HepG2 (cell line): ENCODE data around the gene PXMP4. TPM values are rescaled to one million over a fixed set of nuclear protein-coding genes. Genes with fewer than 3 reads are reported as not detected.

Source experiments
- ADNP ChIP-seq: sonication (generic); formaldehyde crosslinking; IDR thresholded peaks from 2 replicates; pipeline ENCODE4 v1.4.0; 2020; ENCODE audit warnings: missing genetic modification reagents
- AHR ChIP-seq: IDR thresholded peaks from 2 replicates; pipeline ENCODE4 v1.6.1; 2018; ENCODE audit warnings: missing genetic modification reagents, missing compliant biosample characterization
- BORCS8-MEF2B ChIP-seq: sonication (generic); formaldehyde crosslinking; IDR thresholded peaks from 2 replicates; pipeline ENCODE4 v1.8.0; 2022; ENCODE audit warnings: mild to moderate bottlenecking, missing genetic modification reagents
- FLYWCH1 ChIP-seq: sonication (generic); formaldehyde crosslinking; IDR thresholded peaks from 2 replicates; pipeline ENCODE4 v1.8.1; 2023; ENCODE audit warnings: mild to moderate bottlenecking, missing genetic modification reagents
- FOSL1 ChIP-seq: sonication (generic); formaldehyde crosslinking; IDR thresholded peaks from 2 replicates; pipeline ENCODE4 v1.9.0; 2021; ENCODE audit warnings: missing genetic modification reagents, borderline replicate concordance
- GRHL1 ChIP-seq: sonication (generic); formaldehyde crosslinking; conservative IDR thresholded peaks from 2 replicates; pipeline ENCODE4 v1.8.0; 2022; ENCODE audit warnings: missing genetic modification reagents
- GTF3A ChIP-seq: sonication (generic); formaldehyde crosslinking; conservative IDR thresholded peaks from 2 replicates; pipeline ENCODE4 v1.4.0; 2020; ENCODE audit warnings: mild to moderate bottlenecking, missing genetic modification reagents
- HOXA3 ChIP-seq: sonication (generic); formaldehyde crosslinking; IDR thresholded peaks from 2 replicates; pipeline ENCODE4 v1.5.0; 2020; ENCODE audit warnings: missing genetic modification reagents
- MAFF ChIP-seq: IDR thresholded peaks from 2 replicates; pipeline ENCODE4 v1.6.1; 2011; ENCODE audit warnings: low read depth, low read length, improper control_type of control experiment
- MATR3 ChIP-seq: sonication (generic); formaldehyde crosslinking; IDR thresholded peaks from 2 replicates; pipeline ENCODE4 v1.4.0; 2020; ENCODE audit warnings: missing genetic modification reagents
- SYNCRIP ChIP-seq: fragments of 200-400 bp; formaldehyde crosslinking; IDR thresholded peaks from 2 replicates; pipeline ENCODE4 v1.6.1; 2018; ENCODE audit warnings: mild to moderate bottlenecking, low read depth, low read length; ENCODE audit not compliant: insufficient read depth
- YEATS2 ChIP-seq: sonication (generic); formaldehyde crosslinking; IDR thresholded peaks from 2 replicates; pipeline ENCODE4 v1.4.0; 2020; ENCODE audit warnings: missing genetic modification reagents, borderline replicate concordance
- ZFP36L1 ChIP-seq: sonication (generic); formaldehyde crosslinking; IDR thresholded peaks from 2 replicates; pipeline ENCODE4 v1.8.0; 2022; ENCODE audit warnings: mild to moderate bottlenecking, missing genetic modification reagents, moderate library complexity
- ZNF17 ChIP-seq: sonication (generic); formaldehyde crosslinking; IDR thresholded peaks from 2 replicates; pipeline ENCODE4 v1.5.0; 2020; ENCODE audit warnings: mild to moderate bottlenecking, missing genetic modification reagents
- ZNF264 ChIP-seq: sonication (generic); formaldehyde crosslinking; IDR thresholded peaks from 2 replicates; pipeline ENCODE4 v1.4.0; 2020; ENCODE audit warnings: missing genetic modification reagents
- ZNF3 ChIP-seq: IDR thresholded peaks from 2 replicates; pipeline ENCODE4 v1.7.0; 2017; ENCODE audit warnings: inconsistent platforms
- ZNF44 ChIP-seq: sonication (generic); formaldehyde crosslinking; IDR thresholded peaks from 2 replicates; pipeline ENCODE4 v1.5.1; 2020; ENCODE audit warnings: mild to moderate bottlenecking, missing genetic modification reagents
- ZNF616 ChIP-seq: sonication (generic); formaldehyde crosslinking; IDR thresholded peaks from 2 replicates; pipeline ENCODE4 v1.5.0; 2020; ENCODE audit warnings: low read depth, mild to moderate bottlenecking, missing genetic modification reagents
- ZNF749 ChIP-seq: sonication (generic); formaldehyde crosslinking; IDR thresholded peaks from 2 replicates; pipeline ENCODE4 v1.8.0; 2022; ENCODE audit warnings: mild to moderate bottlenecking, missing genetic modification reagents, moderate library complexity, borderline replicate concordance
- ZNF777 ChIP-seq: sonication (generic); formaldehyde crosslinking; IDR thresholded peaks from 2 replicates; pipeline ENCODE4 v1.4.0; 2020; ENCODE audit warnings: missing genetic modification reagents
- ZSCAN5A ChIP-seq: sonication (generic); formaldehyde crosslinking; IDR thresholded peaks from 2 replicates; pipeline ENCODE4 v1.8.0; 2022; ENCODE audit warnings: mild to moderate bottlenecking, missing genetic modification reagents, borderline replicate concordance
- polyA plus RNA-seq, 8 experiments: library from polyadenylated mRNA; depleted of rRNA in 3 of 8; stranded (reverse) in 7 of 8; unstranded in 1 of 8; fragments of >200 nt; fragmentation: Illumina TruSeq in 4 of 8; extraction: Trizol in 4 of 8; gene quantifications; 2 replicates each; pipeline versions ENCODE4 v1.2.1 to v1.2.3, GENCODE V29; 2011 to 2016; ENCODE audit warnings: low read depth in 4 of 8, missing spikeins in 1 of 8, mixed read lengths in 1 of 8; ENCODE audit not compliant: insufficient read depth in 1 of 8
- total RNA-seq, 5 experiments: library from RNA; depleted of rRNA; stranded (reverse); fragments of >200 nt; fragmentation: Illumina TruSeq; extraction: Trizol; gene quantifications; 2 replicates each; pipeline ENCODE4 v1.2.3, GENCODE V29; 2016; ENCODE audit warnings: low read depth in 1 of 5
- TF ChIP-seq, protein P1 (sequence below): sonication (generic); formaldehyde crosslinking; IDR thresholded peaks from 2 replicates; pipeline ENCODE4 v1.4.0; 2020; ENCODE audit warnings: missing genetic modification reagents

Gene PXMP4
- total and polyA plus RNA-seq, 2 of the 13 experiments (the other 11 are each of a cell fraction or from before 2014, with no cell fraction given) = not detected

DNA sequence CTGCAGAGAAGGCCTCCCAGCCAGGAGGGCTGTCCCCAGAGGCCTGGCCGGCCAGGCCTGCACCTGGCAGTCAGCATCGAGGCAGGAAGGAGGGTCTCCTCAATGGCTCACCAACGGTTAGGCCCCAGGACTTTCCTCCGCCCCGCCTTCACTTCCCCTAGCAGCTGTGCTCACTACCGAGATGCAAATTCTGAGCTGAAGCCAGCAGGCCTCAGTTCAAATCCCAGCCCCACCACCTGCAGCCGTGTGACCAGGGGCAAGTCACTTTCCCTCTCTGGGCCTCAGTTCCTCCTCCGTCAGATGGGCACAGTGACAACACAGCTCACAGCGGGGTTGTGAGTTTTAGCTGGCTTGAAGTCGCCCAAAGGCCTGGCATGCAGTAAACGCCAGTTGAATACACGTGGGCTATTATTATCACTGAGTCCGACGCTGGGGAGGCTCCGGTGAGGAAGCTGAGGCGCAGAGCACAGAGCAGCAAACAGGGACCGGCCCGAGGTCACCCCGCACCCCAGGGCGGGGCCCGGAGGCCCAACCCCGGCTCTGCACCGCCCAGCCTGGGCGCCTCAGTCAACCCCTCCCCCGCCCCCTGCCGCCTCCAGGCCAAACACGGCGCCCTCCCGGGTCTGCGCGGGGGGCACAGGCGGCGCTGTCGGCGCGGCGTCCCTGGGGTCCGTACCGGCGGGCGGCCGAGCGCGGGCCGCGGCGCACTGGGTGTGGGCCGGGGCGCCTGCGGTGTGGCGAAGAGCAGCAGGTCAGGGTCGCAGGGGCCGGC lies 34.6 kb downstream of the PXMP4 start (continued):
- TF ChIP-seq HOXA3 (peak; percentile 61), ADNP (0 out of 2 replicates have a peak, but pooled peaks have one; percentile 77), ZNF44 (0 out of 2 replicates have a peak, but pooled peaks have one; percentile 58), ZNF749 (CRISPR knock-in tag) (0 out of 2 replicates have a peak, but pooled peaks have one; percentile 33), FLYWCH1 (CRISPR knock-in tag) (no peak), AHR (CRISPR knock-in tag) (peak; percentile 57; the same call in 1 of the 2 replicates), FOSL1 (CRISPR knock-in tag) (no peak), GTF3A (CRISPR knock-in tag) (no peak), SYNCRIP (no peak), YEATS2 (CRISPR knock-in tag) (no peak), MATR3 (CRISPR knock-in tag) (no peak), ZSCAN5A (CRISPR knock-in tag) (no peak), BORCS8-MEF2B (CRISPR knock-in tag) (no peak; the same call in none of the 2 replicates), ZNF3 (CRISPR knock-in tag) (no peak), ZNF17 (CRISPR knock-in tag) (no peak), GRHL1 (CRISPR knock-in tag) (no peak), ZFP36L1 (CRISPR knock-in tag) (no peak), ZNF777 (CRISPR knock-in tag) (no peak), ZNF616 (no peak), ZNF264 (CRISPR knock-in tag) (no peak), MAFF (no peak)
- TF ChIP-seq, protein P1, sequence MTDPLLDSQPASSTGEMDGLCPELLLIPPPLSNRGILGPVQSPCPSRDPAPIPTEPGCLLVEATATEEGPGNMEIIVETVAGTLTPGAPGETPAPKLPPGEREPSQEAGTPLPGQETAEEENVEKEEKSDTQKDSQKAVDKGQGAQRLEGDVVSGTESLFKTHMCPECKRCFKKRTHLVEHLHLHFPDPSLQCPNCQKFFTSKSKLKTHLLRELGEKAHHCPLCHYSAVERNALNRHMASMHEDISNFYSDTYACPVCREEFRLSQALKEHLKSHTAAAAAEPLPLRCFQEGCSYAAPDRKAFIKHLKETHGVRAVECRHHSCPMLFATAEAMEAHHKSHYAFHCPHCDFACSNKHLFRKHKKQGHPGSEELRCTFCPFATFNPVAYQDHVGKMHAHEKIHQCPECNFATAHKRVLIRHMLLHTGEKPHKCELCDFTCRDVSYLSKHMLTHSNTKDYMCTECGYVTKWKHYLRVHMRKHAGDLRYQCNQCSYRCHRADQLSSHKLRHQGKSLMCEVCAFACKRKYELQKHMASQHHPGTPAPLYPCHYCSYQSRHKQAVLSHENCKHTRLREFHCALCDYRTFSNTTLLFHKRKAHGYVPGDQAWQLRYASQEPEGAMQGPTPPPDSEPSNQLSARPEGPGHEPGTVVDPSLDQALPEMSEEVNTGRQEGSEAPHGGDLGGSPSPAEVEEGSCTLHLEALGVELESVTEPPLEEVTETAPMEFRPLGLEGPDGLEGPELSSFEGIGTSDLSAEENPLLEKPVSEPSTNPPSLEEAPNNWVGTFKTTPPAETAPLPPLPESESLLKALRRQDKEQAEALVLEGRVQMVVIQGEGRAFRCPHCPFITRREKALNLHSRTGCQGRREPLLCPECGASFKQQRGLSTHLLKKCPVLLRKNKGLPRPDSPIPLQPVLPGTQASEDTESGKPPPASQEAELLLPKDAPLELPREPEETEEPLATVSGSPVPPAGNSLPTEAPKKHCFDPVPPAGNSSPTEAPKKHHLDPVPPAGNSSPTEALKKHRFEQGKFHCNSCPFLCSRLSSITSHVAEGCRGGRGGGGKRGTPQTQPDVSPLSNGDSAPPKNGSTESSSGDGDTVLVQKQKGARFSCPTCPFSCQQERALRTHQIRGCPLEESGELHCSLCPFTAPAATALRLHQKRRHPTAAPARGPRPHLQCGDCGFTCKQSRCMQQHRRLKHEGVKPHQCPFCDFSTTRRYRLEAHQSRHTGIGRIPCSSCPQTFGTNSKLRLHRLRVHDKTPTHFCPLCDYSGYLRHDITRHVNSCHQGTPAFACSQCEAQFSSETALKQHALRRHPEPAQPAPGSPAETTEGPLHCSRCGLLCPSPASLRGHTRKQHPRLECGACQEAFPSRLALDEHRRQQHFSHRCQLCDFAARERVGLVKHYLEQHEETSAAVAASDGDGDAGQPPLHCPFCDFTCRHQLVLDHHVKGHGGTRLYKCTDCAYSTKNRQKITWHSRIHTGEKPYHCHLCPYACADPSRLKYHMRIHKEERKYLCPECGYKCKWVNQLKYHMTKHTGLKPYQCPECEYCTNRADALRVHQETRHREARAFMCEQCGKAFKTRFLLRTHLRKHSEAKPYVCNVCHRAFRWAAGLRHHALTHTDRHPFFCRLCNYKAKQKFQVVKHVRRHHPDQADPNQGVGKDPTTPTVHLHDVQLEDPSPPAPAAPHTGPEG = peak; percentile 83
